GM12891 (cell line): ENCODE results near the gene ZFHX3.
A peak's percentile ranks its signal among the peaks of the same experiment; 100 is the strongest.

Source experiments
- DNase-seq: peaks from one replicate; pipeline ENCODE4 v3.0.0; 2011; ENCODE audit warnings: low spot score; ENCODE audit not compliant: insufficient read length
- FAIRE-seq: peaks from 2 replicates; lab custom pipeline; 2011; peaks lifted over from hg19 to GRCh38; lab: Jason Lieb, UNC
- PAX5 ChIP-seq: IDR thresholded peaks from 2 replicates; pipeline ENCODE4 v1.6.1; 2011; ENCODE audit warnings: low read length, moderate library complexity, mild to moderate bottlenecking; ENCODE audit not compliant: insufficient read depth, severe bottlenecking
- POLR2A ChIP-seq: IDR thresholded peaks from 2 replicates; pipeline ENCODE4 v1.6.1; 2011; ENCODE audit warnings: low read depth, low read length, control low read depth
- POLR2AphosphoS5 ChIP-seq: IDR thresholded peaks from 2 replicates; pipeline ENCODE4 v1.6.1; 2011; ENCODE audit warnings: low read depth, low read length, control low read depth
- POU2F2 ChIP-seq: IDR thresholded peaks from 2 replicates; pipeline ENCODE4 v1.6.1; 2011; ENCODE audit warnings: low read depth, mild to moderate bottlenecking, control low read depth, low read length, moderate library complexity
- SPI1 ChIP-seq: IDR thresholded peaks from 2 replicates; pipeline ENCODE4 v1.6.1; 2011; ENCODE audit warnings: low read depth, low read length, control low read depth
- TAF1 ChIP-seq: IDR thresholded peaks from 2 replicates; pipeline ENCODE4 v1.6.1; 2011; ENCODE audit warnings: low read depth, low read length, control low read depth

ZFHX3 gene

DNA sequence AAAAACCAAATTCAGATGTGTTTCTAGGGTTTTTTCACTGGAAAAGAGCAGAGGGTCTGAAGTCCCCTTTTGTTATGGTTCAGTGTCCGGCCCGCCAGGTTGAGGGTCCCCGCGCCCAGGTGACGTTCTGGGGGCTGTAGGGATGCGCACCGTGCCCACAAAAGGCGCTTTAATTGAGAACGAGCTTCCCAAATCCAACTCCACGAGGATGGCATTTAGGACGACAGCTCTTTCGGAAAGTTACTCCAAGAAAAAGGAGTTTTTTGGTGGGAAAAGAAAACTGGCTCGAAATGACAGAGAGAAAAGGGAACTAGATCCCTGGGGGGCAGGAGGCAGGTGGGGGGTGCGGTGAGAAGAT is 15.9 kb upstream of the ZFHX3 start:
- DNase-seq (no peak), FAIRE-seq (no peak)
- TF ChIP-seq POLR2AphosphoS5 (no peak), POLR2A (no peak), PAX5 (no peak), POU2F2 (no peak), SPI1 (no peak), TAF1 (no peak)

DNA sequence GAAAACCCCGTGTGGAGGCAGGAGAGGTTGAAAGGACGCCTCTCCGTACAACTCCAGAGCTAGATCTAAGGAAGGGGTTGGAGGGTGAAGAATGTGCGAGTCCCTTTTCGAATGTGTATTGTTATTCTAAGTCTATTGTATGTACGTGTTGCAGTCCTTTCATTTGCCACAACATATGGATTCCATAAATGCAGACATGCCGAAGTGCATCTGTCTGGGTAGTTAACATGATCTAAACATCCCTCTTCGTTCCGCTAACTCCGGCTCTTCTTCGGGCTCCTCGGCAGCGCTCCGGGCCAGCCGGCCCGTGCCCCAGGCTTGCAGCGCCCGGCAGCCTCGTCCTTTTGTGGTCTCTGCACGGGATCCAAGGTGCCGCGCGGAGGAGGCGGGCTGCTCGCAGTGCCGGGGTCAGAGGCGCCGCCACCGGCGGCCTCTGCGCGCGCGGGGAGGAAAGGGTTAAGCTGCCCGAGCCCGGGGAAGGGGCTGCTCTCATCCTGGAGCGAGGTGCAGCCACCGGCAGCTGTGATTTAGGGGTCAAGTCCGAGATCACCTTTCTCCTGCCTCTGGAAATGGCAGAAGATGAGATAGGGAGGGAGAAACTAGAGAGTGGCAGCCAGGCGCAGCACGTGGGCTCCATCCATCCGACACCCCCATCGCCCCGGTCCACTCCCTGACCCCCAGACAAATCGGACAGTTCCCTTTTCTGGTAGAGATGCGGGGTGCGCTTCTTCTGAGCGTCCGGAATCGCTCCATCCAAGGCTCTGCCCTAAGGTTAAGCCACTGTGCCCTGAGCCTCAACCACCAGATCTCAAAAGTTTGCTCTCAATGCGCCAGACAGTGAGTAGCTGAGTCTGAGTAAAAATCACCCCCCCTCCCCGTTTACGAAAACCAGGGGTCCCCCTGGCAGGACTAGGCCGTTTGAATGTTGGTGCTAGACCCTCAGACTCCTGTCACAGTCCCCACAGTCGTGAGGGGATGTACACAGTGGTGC is 15.1 kb upstream of the ZFHX3 start:
- TF ChIP-seq POU2F2 (no peak), PAX5 (no peak), POLR2AphosphoS5 (no peak), POLR2A (no peak), SPI1 (no peak), TAF1 (no peak)
- FAIRE-seq (no peak), DNase-seq (peak; percentile 34)

DNA sequence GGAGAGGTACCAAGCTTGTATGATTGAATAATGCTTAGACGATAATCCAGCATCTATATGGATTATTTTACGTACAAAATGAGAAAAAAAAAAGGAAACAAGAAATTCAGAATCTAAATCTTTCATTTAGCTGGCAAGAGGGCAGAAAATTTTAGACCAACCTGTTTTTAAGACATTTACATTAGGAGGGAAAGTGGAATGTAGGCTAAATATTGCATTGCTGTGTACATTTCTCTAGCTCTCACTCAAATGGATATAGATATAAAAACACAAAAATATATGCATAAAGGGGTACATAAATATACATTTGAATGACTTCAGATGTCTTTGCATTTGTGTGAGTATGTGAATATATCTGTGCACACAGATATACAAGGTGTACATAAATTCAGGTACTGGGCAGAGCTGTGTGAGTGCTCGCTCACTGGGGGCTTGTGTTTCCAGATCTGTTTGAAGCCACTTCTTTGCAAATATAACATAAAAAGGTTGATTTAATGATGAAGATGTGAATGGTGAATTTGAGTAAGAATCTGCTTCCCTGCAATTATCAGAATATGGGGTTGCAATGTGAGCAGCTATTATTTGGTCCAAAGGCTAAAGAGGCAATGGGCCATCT is 14.2 kb upstream of the ZFHX3 start:
- no peak for DNase-seq
- FAIRE-seq = no peak
- no peak for TF ChIP-seq SPI1
- TF ChIP-seq POU2F2 = no peak
- no peak for TF ChIP-seq TAF1
- TF ChIP-seq POLR2AphosphoS5 = no peak
- no peak for TF ChIP-seq POLR2A
- no peak for TF ChIP-seq PAX5

DNA sequence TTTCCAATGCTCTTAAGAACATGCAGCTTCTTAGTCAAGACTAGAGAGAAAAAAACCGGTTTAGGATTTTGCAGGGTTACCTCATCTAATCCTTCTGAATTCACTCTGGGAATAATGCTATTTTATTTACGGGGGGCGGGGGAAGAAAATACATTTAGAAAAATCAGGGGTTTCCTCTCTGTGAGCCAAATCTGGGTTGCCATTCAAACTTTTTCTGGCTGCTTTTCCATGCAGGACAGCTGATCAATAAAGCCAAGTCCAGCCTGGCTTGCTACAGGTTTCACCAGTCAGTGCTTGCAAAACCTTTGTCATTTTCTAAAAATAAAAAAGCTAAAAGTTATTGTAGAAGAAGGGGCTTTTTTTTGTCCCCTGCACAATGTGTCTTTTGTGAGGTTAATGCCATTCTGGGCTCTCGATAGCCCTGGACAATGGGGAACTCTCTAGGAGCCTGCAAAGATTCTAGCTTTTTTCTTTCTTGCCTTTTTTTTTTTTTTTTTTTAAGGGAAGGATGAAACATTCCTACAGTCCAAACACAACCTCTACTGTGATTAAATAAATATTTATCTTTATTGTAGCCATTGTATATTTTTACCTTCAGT is 13.1 kb upstream of the ZFHX3 start:
- FAIRE-seq (no peak), DNase-seq (no peak)
- TF ChIP-seq POLR2A (no peak), PAX5 (no peak), POU2F2 (no peak), SPI1 (no peak), POLR2AphosphoS5 (no peak), TAF1 (no peak)

DNA sequence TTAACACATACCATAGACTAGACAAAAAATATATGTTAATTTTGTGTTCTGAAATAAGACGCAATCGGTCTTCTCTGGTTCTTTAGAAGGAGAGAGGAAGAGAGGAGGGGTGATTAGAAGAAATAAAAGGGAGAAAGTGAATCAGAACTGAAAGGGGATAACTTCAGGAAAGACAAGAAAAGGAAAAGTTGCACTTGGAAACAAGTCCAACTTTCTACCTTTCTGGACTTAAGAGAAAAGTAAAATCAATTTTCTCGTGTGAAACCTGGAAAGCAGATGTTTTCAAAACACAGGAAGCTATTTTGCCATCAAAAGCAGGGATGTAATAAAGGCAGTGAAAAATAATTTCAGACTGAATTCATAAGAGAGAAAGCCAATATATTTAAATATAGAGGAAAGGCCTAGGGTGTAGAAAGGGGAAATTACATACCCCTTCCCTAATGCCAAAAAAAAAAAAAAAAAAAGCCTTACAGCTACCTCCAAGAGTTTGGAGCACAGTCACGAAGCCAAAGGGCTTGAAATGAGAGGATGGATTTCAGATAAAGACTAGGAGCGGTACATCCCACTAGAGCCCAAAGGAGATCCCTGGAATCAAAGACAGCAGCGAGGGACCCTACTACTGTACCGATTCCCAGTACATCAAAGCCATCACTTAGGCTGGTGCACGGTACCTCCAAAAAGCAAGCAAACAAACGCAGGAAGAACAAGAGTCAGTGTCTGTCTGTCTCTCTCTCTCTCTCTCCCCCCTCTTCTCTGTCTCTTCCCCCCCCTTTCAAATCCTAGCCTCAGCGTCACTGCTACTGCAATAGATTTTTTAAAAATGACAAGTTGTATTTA is 12.1 kb upstream of the ZFHX3 start:
- FAIRE-seq (no peak), DNase-seq (no peak)
- no peak for TF ChIP-seq POLR2AphosphoS5
- no peak for TF ChIP-seq POU2F2
- no peak for TF ChIP-seq TAF1
- TF ChIP-seq SPI1 = no peak
- TF ChIP-seq PAX5 = no peak
- no peak for TF ChIP-seq POLR2A

DNA sequence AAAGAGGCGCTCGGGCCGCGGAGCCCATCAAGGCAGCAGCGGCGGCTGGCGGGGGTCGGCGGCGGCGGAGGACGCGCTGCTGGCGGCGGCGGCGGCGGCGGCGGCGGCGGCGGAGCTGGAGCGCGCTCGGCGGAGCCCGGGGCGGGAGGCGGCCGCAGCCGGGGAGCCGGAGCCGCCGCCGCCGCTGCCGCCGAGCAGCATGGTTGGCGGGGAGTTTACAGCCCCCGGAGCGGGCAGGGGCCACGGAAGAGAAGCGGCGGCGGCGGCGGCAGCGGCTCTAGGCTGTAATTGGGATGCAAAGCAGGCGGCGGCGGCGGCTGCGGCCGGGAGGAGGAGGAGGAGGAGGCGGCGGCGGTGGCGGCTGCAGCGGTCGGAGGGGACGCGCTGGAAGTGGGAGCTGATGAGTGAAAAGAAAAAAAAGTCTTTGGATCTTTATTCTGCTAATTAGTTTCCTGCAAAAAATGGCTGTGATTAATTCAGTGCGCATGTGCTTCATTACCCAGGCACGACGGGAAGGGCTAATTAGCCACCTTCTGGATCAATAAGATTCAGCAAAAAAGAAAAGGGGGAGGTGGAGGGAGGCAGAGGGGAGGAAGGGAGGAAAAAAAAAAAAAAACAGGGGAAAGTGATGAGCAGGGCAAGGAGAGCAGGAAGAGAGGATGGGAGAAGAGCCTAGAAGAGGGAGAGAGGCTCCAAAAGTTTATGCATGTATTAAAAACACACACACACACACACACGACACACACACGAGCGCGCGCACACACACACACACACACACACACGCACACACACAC is 10.9 kb upstream of the ZFHX3 start:
- TF ChIP-seq TAF1 = no peak
- no peak for TF ChIP-seq POLR2AphosphoS5
- no peak for TF ChIP-seq POU2F2
- TF ChIP-seq POLR2A = no peak
- no peak for TF ChIP-seq SPI1
- no peak for TF ChIP-seq PAX5
- no peak for FAIRE-seq
- DNase-seq = peak; percentile 47

DNA sequence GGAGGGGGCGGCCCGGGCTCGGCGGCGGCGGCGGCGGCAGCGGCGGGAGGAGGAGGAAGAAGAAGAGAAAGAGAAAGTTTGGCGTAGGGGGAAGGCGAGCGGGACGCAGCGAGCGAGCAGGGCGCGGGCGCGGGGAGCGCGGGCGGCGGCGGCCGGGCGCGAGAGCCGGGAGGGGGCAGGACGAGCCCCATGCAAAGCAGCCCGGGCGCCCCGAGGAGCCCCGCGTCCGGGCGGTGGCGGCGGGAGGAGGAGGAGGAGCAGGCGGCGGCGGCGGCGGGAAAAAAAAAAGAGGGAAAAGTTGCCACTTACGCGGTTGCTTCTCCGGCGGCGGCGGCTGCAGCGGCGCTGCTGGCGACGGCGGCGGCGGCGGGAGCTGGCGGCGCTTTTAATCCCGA is 10.3 kb upstream of the ZFHX3 start:
- peak; percentile 65 for FAIRE-seq
- peak; percentile 68 for DNase-seq
- TF ChIP-seq POLR2AphosphoS5 = no peak

DNA sequence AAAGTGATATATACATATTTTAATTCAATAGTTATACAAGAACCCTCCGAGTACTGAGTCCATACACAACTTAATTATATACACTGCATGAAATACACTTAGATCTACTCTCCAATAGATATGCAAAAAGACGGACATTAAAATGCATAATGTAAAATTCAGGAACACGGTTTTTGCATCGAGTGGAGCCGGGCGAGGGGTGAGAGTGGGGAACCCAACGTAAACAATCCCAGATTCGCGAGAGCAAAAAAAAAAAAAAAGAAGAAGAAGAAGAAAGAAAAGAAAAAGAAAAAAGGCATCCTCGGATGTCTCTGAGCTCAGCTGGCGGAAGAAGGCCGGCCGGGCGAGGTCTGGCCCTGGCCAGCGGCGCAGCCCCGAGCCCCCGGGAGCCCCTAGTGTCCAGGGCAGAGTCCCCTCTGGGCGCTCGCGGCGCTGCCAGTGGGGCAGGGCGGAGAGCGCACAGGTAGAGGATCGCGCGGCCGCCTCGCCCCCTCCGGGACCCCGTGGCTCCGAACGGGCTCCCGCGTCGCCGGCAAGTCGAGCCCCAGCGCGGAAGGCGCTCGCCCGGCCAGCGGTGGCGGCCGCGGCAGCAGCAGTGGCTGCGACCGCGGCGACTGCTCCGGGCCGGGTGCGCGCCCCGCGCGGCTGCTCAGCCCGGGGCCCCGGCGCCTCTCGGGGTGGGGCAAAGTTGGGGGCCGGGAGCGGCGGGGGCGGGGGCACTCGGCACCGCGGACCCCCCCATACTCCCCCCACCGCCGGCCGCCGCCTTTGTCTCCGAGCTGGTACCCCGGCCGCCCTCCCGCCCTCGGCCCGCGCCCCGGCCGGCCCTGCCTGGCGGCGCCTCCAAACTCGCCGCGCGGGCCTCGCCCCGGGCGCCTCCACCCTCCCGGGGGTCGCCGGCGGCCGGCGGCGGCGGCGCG is 9.6 kb upstream of the ZFHX3 start:
- DNase-seq (no peak), FAIRE-seq (peak; percentile 56)
- TF ChIP-seq POLR2AphosphoS5 = no peak

DNA sequence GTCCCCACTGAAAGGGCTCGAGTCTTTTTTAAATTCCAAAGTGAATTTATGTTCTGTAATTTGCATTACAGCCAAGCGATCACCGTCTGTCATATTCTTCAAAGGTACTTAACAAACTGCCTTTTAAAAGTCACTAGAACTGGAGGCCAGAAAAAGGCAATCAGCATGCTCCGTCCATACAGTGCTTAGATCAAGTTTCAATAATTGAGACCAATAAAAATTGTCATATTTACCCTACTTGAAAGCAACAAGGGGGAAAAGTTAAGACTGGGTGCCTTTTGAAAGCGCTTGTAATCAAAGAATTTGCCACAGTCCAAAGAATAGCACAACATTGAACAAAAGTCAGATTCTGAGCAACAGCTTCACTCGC is 9.0 kb upstream of the ZFHX3 start:
- no peak for TF ChIP-seq POLR2AphosphoS5
- no peak for TF ChIP-seq POU2F2
- TF ChIP-seq PAX5 = no peak
- no peak for TF ChIP-seq POLR2A
- TF ChIP-seq TAF1 = no peak
- TF ChIP-seq SPI1 = no peak
- DNase-seq (no peak), FAIRE-seq (no peak)
